HG02571 (cell line): ENCODE measurements around the gene SCN1B.
"Not testable (repeated sequence)": the region's sequence is repeated elsewhere in the genome, so short reads cannot be mapped to it uniquely, and the experiment has no call there.

Experiments used
- ATAC-seq: cut with Tn5 transposase; IDR thresholded peaks from one replicate; pipeline ENCODE4 v1.9.1; 2021; ENCODE audit warnings: mild to moderate bottlenecking, moderate library complexity; ENCODE audit not compliant: unreplicated experiment

Gene SCN1B

GRCh38 chr19:35000647-35001501 lies 29.4 kb upstream of the SCN1B start:
- ATAC-seq: no peak

- no peak for ATAC-seq
Observed at GRCh38 chr19:35002037-35002535, 28.2 kb upstream of the SCN1B start.

GRCh38 chr19:35004517-35005255 lies 25.6 kb upstream of the SCN1B start:
- ATAC-seq: no peak

- ATAC-seq: no peak
Observed at GRCh38 chr19:35005256-35005977, 24.9 kb upstream of the SCN1B start.

- ATAC-seq: not testable (repeated sequence)
Observed at GRCh38 chr19:35006007-35006341, 24.3 kb upstream of the SCN1B start.

- no peak for ATAC-seq
Observed at GRCh38 chr19:35006342-35006998, 23.8 kb upstream of the SCN1B start.

- no peak for ATAC-seq
Observed at GRCh38 chr19:35006999-35007365, 23.3 kb upstream of the SCN1B start.

GRCh38 chr19:35007427-35007826 lies 22.8 kb upstream of the SCN1B start:
- not testable (repeated sequence) for ATAC-seq

GRCh38 chr19:35008891-35009341 lies 21.4 kb upstream of the SCN1B start:
- no peak for ATAC-seq

GRCh38 chr19:35009424-35010415 lies 20.6 kb upstream of the SCN1B start:
- no peak for ATAC-seq

GRCh38 chr19:35011091-35011689 lies 19.1 kb upstream of the SCN1B start:
- no peak for ATAC-seq

GRCh38 chr19:35011737-35012682 lies 18.3 kb upstream of the SCN1B start:
- no peak for ATAC-seq

- no peak for ATAC-seq
Observed at GRCh38 chr19:35013041-35013819, 17.0 kb upstream of the SCN1B start.

- no peak for ATAC-seq
Observed at GRCh38 chr19:35013820-35014754, 16.2 kb upstream of the SCN1B start.

GRCh38 chr19:35014774-35015173 lies 15.5 kb upstream of the SCN1B start:
- ATAC-seq: not testable (repeated sequence)

- no peak for ATAC-seq
Observed at GRCh38 chr19:35015270-35015953, 14.9 kb upstream of the SCN1B start.
